GM12878 (cell line): ENCODE measurements around the gene CARM1. TPM values are rescaled to one million over a fixed set of nuclear protein-coding genes. Genes with fewer than 3 reads are reported as not detected.
A peak's percentile ranks its signal among the peaks of the same experiment; 100 is the strongest.

Experiments used
- ATAC-seq: fragments of 200-7000 bp; cut with Tn5 transposase; 3 replicates; pipeline ENCODE4 v1.9.1; 2020; ENCODE audit warnings: mild to moderate bottlenecking, moderate library complexity
- BruUV-seq: library from RNA; stranded (reverse); fragments of 400-500 nt; replicated peaks from 2 replicates; lab custom pipeline; 2021; lab: Mats Ljungman, UMichigan
- CTCF ChIA-PET: fragments of 300-600 bp; sonication (Branson Sonifier 250); formaldehyde crosslinking; extraction: SDS; loops from one replicate; lab custom pipeline; 2021; ENCODE audit warnings: inconsistent platforms; lab: Yijun Ruan, JAX
- POLR2A ChIA-PET: fragments of 350-600 bp; formaldehyde crosslinking; extraction: SDS; loops from one replicate; lab custom pipeline; 2021; ENCODE audit warnings: inconsistent platforms; lab: Charles Lee
- RAD21 ChIA-PET: fragments of 300-600 bp; sonication (Branson Sonifier 250); formaldehyde crosslinking; loops from one replicate; lab custom pipeline; 2023; ENCODE audit warnings: antibody characterized with exemption; ENCODE audit not compliant: unreplicated experiment; lab: Charles Lee
- SMC1A ChIA-PET: fragments of 300-600 bp; sonication (Branson Sonifier 250); formaldehyde crosslinking; loops from one replicate; lab custom pipeline; 2023; ENCODE audit not compliant: unreplicated experiment, uncharacterized antibody; lab: Charles Lee
- DNase-seq: peaks from one replicate; pipeline ENCODE4 v3.0.0-alpha.2; 2011; ENCODE audit warnings: low read depth, low spot score
- FAIRE-seq: peaks from 3 replicates; lab custom pipeline; 2011; peaks lifted over from hg19 to GRCh38; lab: Jason Lieb, UNC
- H2AFZ ChIP-seq: 2 replicates; pipeline ENCODE4 v1.6.0; 2011; ENCODE audit warnings: low read depth, low read length, control low read depth; ENCODE audit not compliant: control insufficient read depth
- H3K27ac ChIP-seq: 2 replicates; pipeline ENCODE4 v1.5.1; 2011; ENCODE audit warnings: control low read depth; ENCODE audit not compliant: control insufficient read depth, insufficient read depth
- H3K27me3 ChIP-seq, 2 experiments: replicated peaks in 1 of 2; 2 replicates each; pipeline versions ENCODE4 v1.6.0 to v1.6.1; 2011; ENCODE audit warnings: low read length in 1 of 2; ENCODE audit not compliant: control insufficient read depth in 2 of 2, insufficient read depth in 2 of 2
- H3K36me3 ChIP-seq, 2 experiments: 2 replicates each; pipeline ENCODE4 v1.5.1; 2011; ENCODE audit warnings: low read length in 1 of 2; ENCODE audit not compliant: control insufficient read depth in 2 of 2, insufficient read depth in 2 of 2
- H3K4me1 ChIP-seq: 2 replicates; pipeline ENCODE4 v1.6.1; 2011; ENCODE audit warnings: mild to moderate bottlenecking, low read length, moderate library complexity, mixed read lengths; ENCODE audit not compliant: control insufficient read depth, insufficient read depth
- H3K4me2 ChIP-seq: 2 replicates; pipeline ENCODE4 v1.6.0; 2011; ENCODE audit warnings: control low read depth; ENCODE audit not compliant: control insufficient read depth, insufficient read depth
- H3K4me3 ChIP-seq: fragments of 200-600 bp; sonication (generic); 2 replicates; pipeline ENCODE4 v1.5.1; 2016
- H3K79me2 ChIP-seq: 2 replicates; pipeline ENCODE4 v1.6.0; 2011; ENCODE audit warnings: low read length; ENCODE audit not compliant: control insufficient read depth, insufficient read depth
- H3K9ac ChIP-seq: 2 replicates; pipeline ENCODE4 v1.8.0; 2011; ENCODE audit warnings: low read length, control low read depth, mixed read lengths; ENCODE audit not compliant: control insufficient read depth, insufficient read depth
- H3K9me3 ChIP-seq: replicated peaks from 3 replicates; pipeline ENCODE4 v1.5.1; 2011; ENCODE audit warnings: mild to moderate bottlenecking, low read length; ENCODE audit not compliant: control insufficient read depth, insufficient read depth
- H4K20me1 ChIP-seq: 2 replicates; pipeline ENCODE4 v1.6.0; 2011; ENCODE audit not compliant: control insufficient read depth, insufficient read depth
- CHD2 ChIP-seq: IDR thresholded peaks from 2 replicates; pipeline ENCODE4 v1.6.1; 2011; ENCODE audit warnings: low read depth, low read length, improper control_type of control experiment, borderline replicate concordance
- MTA3 ChIP-seq: IDR thresholded peaks from 2 replicates; pipeline ENCODE4 v1.6.1; 2012; ENCODE audit warnings: low read length, inconsistent platforms, borderline replicate concordance
- NR2C2 ChIP-seq: IDR thresholded peaks from 2 replicates; pipeline ENCODE4 v1.6.1; 2011; ENCODE audit warnings: borderline replicate concordance, low read depth; ENCODE audit not compliant: control insufficient read depth, insufficient read length
- POLR2A ChIP-seq: IDR thresholded peaks from 2 replicates; pipeline ENCODE4 v1.6.1; 2011; ENCODE audit warnings: low read depth, mild to moderate bottlenecking, low read length
- SPI1 ChIP-seq: IDR thresholded peaks from 2 replicates; pipeline ENCODE4 v1.6.1; 2011; ENCODE audit warnings: low read depth, mild to moderate bottlenecking, low read length, moderate library complexity, borderline replicate concordance; ENCODE audit not compliant: insufficient read depth
- WRNIP1 ChIP-seq: IDR thresholded peaks from 2 replicates; pipeline ENCODE4 v1.6.1; 2011; ENCODE audit warnings: low read depth, low read length, improper control_type of control experiment, borderline replicate concordance
- ZNF217 ChIP-seq: fragments of 450-650 bp; IDR thresholded peaks from 2 replicates; pipeline ENCODE4 v1.6.1; 2017; ENCODE audit warnings: antibody characterized with exemption, mild to moderate bottlenecking
- WGBS: methylation state at CpG from one replicate; pipeline ENCODE4 v1.1.6; 2016; ENCODE audit warnings: low lambda C conversion rate; ENCODE audit not compliant: insufficient replicate concordance, insufficient coverage; ENCODE audit errors: missing lambda C conversion rate; 5-methylcytosine and 5-hydroxymethylcytosine counted together
- in situ Hi-C: fragments of 300-500 bp; cut with MboI; formaldehyde crosslinking; loops from 9 replicates; pipeline ENCODE4 v1.14.3; 2018; ENCODE audit warnings: mixed read lengths
- intact Hi-C: fragments of 100-400 bp; cut with micrococcal nuclease; formaldehyde crosslinking; loops from one replicate; pipeline ENCODE4 v1.14.2; 2022; ENCODE audit not compliant: unreplicated experiment
- polyA plus RNA-seq, 11 experiments: library from polyadenylated mRNA; depleted of rRNA in 4 of 11; unstranded in 6 of 11; stranded (reverse) in 5 of 11; fragments of >200 nt; fragmentation: Nextera tagmentation in 4 of 11; fragmentation: Illumina TruSeq in 1 of 11; extraction: Ambion mirVana in 4 of 11; extraction: Trizol in 1 of 11; gene quantifications; 1 replicate in 1 of 11; 2 replicates in 10 of 11; pipeline versions ENCODE4 v1.2.1 to v1.2.3, GENCODE V29; 2011 to 2016; ENCODE audit warnings: inconsistent platforms in 2 of 11, missing spikeins in 2 of 11, low read depth in 1 of 11
- total RNA-seq, 4 experiments: library from RNA; depleted of rRNA in 3 of 4; stranded (reverse); fragments of >200 nt in 3 of 4; fragmentation: Illumina TruSeq in 1 of 4; extraction: Trizol in 1 of 4; gene quantifications; 2 replicates each; pipeline versions ENCODE4 v1.2.1 to v1.2.3, GENCODE V29; 2013 to 2021
- TF ChIP-seq, protein P1 (sequence below): IDR thresholded peaks from 2 replicates; pipeline ENCODE4 v1.6.1; 2012; ENCODE audit warnings: low read depth, low read length, improper control_type of control experiment
- TF ChIP-seq, protein P2 (sequence below): IDR thresholded peaks from 2 replicates; pipeline ENCODE4 v1.6.1; 2012; ENCODE audit warnings: mild to moderate bottlenecking, low read depth, low read length

CARM1 gene
- total and polyA plus RNA-seq, 10 of the 15 experiments (the other 5 are each of a cell fraction or from before 2014, with no cell fraction given): 0.45 to 116 (median 39.7) TPM

- Histone ChIP-seq H3K27me3 (no peaks in the 10 kb centered on the region), H4K20me1 (no peaks in the 10 kb centered on the region), H3K27ac (no peak overlapping the region), H3K4me2 (no peak overlapping the region), H3K4me3 (no peak overlapping the region), H3K4me1 (no peaks in the 10 kb centered on the region), H3K36me3 (peaks cover 15 to 53% of the 10 kb centered on the region in 2 experiments), H3K79me2 (no peaks in the 10 kb centered on the region)
- SMC1A ChIA-PET: interaction anchor here (1.2 kb wide), 1 partner anchor 49 kb away, joined by 3 read pairs; no protein-coding TSS in a partner anchor
- in situ Hi-C loops: no loop called here
- CTCF ChIA-PET: no interaction called here
- FAIRE-seq: no peak
- intact Hi-C loops: no loop called here
- RAD21 ChIA-PET: no interaction called here
- ATAC-seq: no peak
- WGBS: 98% methylated on average over 18 of the region's 18 CpGs
- POLR2A ChIA-PET: no interaction called here
- TF ChIP-seq, protein P1, sequence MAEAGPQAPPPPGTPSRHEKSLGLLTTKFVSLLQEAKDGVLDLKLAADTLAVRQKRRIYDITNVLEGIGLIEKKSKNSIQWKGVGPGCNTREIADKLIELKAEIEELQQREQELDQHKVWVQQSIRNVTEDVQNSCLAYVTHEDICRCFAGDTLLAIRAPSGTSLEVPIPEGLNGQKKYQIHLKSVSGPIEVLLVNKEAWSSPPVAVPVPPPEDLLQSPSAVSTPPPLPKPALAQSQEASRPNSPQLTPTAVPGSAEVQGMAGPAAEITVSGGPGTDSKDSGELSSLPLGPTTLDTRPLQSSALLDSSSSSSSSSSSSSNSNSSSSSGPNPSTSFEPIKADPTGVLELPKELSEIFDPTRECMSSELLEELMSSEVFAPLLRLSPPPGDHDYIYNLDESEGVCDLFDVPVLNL: no peak
- TF ChIP-seq CHD2: no peak
- TF ChIP-seq POLR2A: peak; percentile 41; the same call in 1 of the 2 replicates
- TF ChIP-seq MTA3: no peak
- TF ChIP-seq, protein P2, sequence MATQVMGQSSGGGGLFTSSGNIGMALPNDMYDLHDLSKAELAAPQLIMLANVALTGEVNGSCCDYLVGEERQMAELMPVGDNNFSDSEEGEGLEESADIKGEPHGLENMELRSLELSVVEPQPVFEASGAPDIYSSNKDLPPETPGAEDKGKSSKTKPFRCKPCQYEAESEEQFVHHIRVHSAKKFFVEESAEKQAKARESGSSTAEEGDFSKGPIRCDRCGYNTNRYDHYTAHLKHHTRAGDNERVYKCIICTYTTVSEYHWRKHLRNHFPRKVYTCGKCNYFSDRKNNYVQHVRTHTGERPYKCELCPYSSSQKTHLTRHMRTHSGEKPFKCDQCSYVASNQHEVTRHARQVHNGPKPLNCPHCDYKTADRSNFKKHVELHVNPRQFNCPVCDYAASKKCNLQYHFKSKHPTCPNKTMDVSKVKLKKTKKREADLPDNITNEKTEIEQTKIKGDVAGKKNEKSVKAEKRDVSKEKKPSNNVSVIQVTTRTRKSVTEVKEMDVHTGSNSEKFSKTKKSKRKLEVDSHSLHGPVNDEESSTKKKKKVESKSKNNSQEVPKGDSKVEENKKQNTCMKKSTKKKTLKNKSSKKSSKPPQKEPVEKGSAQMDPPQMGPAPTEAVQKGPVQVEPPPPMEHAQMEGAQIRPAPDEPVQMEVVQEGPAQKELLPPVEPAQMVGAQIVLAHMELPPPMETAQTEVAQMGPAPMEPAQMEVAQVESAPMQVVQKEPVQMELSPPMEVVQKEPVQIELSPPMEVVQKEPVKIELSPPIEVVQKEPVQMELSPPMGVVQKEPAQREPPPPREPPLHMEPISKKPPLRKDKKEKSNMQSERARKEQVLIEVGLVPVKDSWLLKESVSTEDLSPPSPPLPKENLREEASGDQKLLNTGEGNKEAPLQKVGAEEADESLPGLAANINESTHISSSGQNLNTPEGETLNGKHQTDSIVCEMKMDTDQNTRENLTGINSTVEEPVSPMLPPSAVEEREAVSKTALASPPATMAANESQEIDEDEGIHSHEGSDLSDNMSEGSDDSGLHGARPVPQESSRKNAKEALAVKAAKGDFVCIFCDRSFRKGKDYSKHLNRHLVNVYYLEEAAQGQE: no peak
- TF ChIP-seq ZNF217: no peak
- no peak for TF ChIP-seq WRNIP1
- TF ChIP-seq NR2C2: no peak
- TF ChIP-seq SPI1: no peak
- TF ChIP-seq, all 136 proteins: peak for 1
- Histone ChIP-seq H3K9me3 (no peaks in the 10 kb centered on the region), H2AFZ (no peak overlapping the region), H3K9ac (no peak overlapping the region)
- DNase-seq: no peak
- BruUV-seq: no TSS peak
Observed at GRCh38 chr19:10912619-10913018, 41.3 kb downstream of the CARM1 start.
